Hindlimb muscle (tissue), 1 donor: ENCODE results near the gene ZBTB12. TPM values are rescaled to one million over a fixed set of nuclear protein-coding genes. Genes with fewer than 3 reads are reported as not detected.
"Not testable (repeated sequence)": the region's sequence is repeated elsewhere in the genome, so short reads cannot be mapped to it uniquely, and the experiment has no call there.

Experiments
- DNase-seq: peaks from one replicate; pipeline ENCODE4 v3.0.0-alpha.2; 2013
- polyA plus RNA-seq: library from polyadenylated mRNA; unstranded; fragments of 120-200 nt; gene quantifications from one replicate; pipeline ENCODE4 v1.2.1, GENCODE V29; 2013; ENCODE audit not compliant: insufficient read length

ZBTB12 gene, protein sequence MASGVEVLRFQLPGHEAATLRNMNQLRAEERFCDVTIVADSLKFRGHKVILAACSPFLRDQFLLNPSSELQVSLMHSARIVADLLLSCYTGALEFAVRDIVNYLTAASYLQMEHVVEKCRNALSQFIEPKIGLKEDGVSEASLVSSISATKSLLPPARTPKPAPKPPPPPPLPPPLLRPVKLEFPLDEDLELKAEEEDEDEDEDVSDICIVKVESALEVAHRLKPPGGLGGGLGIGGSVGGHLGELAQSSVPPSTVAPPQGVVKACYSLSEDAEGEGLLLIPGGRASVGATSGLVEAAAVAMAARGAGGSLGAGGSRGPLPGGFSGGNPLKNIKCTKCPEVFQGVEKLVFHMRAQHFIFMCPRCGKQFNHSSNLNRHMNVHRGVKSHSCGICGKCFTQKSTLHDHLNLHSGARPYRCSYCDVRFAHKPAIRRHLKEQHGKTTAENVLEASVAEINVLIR
- polyA plus RNA-seq: 10.9 TPM

DNA sequence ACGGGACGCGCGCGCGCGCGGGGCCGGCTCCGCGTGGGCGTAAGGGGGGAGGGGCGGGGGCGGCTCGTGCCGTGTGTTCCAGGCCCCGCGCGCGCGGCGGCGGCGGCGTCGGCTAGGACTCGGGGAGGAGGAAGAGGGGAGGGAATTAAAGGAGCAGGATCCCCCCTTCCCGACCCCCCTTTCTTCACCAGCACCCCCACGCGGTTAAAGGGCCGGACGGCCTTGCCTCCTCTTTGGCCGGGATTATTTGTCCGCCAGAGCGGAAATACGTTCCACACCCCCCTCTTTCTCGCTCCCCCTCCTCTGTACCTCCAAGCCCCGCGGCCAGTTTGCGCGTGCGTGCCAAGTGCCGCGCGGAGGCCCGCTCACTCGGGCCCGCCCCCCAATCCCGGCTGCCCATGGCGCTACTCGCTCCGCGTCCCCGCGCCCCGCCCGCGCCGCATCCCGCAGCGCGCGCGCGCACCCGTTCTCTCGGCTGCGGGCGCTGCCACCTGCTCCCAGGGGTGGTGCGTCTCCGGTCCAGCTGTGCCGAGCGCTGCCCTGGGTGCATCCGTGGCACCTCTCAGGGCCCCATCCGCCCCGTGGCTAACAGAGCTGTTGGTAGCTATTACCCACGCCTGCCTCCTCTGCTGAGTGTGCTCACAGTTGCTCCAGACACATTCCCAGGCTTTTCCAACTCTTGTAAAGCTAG is at the start of gene ZBTB12:
ZBTB12 (minus strand) TSS at position 134 of the 691 bp plus-strand sequence. CDS start 781 bp downstream, outside the sequence.
- DNase-seq: peak; percentile 97

DNA sequence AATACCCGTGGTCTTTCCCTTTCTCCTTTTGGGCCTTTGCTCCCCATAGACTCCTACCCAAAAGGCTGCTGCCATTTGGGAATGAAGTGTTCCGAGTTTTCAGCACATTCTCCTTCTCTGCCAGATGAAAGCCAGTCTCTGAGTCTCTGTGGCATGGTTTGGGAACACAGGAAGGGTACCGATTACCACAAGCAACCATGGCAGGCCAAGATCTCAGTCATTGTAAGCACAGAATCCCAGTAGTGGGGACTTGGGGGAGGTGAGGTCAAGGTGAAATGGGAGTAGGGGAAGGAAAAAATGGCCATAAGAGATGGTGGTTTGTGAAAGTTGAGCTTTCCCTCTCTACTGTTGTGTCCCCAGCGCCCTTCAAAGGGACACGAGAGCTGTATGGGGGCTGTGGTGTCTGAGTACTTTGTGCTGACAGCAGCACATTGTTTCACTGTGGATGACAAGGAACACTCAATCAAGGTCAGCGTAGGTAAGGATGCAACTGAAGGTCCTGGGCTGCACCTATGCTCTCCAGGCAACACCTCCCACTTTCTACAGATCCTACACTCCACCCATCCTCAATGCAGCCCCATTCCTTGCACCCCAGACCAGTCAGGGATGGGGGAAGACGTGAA is 48.2 kb upstream of the ZBTB12 start:
- DNase-seq: no peak

DNA sequence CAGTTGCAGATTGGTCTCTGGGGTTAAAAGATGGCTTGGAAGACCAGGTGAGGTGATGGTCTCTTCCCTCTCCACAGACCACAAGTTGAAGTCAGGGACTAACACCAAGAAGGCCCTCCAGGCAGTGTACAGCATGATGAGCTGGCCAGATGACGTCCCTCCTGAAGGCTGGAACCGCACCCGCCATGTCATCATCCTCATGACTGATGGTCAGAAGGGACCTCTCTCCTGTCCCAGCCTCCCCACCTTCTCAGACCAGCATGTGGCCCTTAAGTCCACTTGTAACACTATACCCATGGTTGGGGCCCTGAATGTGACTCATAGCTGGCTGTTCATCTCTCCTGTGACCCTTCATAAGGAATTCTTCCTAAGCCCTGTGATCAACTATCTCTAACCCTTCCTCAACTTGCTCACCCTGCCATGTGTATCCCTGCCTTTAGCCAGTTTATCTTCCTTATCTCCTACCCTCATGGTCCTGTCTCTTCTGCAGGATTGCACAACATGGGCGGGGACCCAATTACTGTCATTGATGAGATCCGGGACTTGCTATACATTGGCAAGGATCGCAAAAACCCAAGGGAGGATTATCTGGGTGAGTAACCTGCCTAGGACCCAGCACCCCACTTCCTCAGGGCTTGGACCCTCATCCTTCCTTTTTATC is 47.0 kb upstream of the ZBTB12 start:
- DNase-seq: no peak

- DNase-seq: no peak
These were observed 46.4 kb upstream of the ZBTB12 start for GRCh38 chr6:31948306-31948705.

DNA sequence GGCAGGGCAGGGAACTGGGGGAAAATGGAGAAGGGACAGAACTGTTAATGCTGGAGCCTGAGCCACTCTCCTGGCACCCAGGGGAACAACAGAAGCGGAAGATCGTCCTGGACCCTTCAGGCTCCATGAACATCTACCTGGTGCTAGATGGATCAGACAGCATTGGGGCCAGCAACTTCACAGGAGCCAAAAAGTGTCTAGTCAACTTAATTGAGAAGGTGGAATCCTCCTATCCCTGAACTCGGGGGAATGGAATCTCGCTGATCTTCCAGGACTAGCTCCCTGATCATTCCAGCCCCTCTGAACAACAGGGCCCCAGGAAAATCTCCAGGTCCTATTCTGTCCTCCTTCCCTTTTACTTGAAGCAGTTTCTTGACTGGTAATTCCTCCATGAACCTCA is 46.0 kb upstream of the ZBTB12 start:
- no peak for DNase-seq

DNA sequence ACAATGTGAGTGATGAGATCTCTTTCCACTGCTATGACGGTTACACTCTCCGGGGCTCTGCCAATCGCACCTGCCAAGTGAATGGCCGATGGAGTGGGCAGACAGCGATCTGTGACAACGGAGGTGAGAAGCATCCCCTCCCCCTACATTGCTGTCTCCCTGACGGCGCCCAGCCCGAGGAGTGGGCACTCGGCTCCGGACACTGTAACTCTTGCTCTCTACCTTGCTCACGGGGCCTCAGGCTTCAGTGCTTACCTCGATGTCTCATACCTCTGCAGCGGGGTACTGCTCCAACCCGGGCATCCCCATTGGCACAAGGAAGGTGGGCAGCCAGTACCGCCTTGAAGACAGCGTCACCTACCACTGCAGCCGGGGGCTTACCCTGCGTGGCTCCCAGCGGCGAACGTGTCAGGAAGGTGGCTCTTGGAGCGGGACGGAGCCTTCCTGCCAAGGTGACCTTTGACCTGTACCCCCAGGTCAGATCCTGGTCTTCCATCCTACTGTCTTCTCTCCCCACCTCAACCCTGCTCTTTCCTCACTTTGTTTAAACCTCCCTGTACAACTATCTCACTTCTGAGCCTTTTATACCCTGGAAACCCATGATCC is 45.3 kb upstream of the ZBTB12 start:
- no peak for DNase-seq

DNA sequence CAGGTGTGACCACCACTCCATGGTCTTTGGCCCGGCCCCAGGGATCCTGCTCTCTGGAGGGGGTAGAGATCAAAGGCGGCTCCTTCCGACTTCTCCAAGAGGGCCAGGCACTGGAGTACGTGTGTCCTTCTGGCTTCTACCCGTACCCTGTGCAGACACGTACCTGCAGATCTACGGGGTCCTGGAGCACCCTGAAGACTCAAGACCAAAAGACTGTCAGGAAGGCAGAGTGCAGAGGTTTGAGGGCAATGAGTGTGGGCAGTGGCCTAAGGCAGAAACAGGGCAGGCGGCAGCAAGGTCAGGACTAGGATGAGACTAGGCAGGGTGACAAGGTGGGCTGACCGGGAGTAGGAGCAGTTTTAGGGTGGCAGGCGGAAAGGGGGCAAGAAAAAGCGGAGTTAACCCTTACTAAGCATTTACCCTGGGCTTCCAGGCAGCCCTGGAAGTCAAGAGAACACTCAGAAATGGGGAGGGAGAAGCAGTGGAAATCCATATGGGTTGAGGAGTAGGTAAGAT is 44.5 kb upstream of the ZBTB12 start:
- DNase-seq: no peak

- DNase-seq: peak; percentile 64
These were observed 43.9 kb upstream of the ZBTB12 start, which contains the start of gene CFB for GRCh38 chr6:31945507-31946369. Gene CFB (plus strand): TSS chr6:31946095. CDS start chr6:31946222, 127 bp downstream.

DNA sequence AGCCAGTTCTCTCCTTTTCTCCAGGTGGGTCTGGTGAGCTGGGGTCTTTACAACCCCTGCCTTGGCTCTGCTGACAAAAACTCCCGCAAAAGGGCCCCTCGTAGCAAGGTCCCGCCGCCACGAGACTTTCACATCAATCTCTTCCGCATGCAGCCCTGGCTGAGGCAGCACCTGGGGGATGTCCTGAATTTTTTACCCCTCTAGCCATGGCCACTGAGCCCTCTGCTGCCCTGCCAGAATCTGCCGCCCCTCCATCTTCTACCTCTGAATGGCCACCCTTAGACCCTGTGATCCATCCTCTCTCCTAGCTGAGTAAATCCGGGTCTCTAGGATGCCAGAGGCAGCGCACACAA is 43.2 kb upstream of the ZBTB12 start:
- DNase-seq: no peak

DNA sequence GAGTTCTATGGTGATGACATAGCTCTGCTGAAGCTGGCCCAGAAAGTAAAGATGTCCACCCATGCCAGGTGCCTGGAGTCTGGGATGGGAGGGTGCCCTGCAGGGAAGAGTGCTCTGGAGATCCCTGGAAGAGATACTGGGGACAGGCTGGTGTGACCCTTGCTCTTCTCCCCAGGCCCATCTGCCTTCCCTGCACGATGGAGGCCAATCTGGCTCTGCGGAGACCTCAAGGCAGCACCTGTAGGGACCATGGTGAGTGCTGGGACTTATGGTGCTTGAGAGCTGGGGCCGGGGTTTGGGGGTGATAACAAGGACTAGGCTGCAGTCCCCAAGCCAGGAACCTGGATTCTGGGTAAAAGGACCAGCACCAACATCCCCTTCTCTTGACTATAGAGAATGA is 41.9 kb upstream of the ZBTB12 start:
- no peak for DNase-seq

- no peak for DNase-seq
These were observed 38.4 kb upstream of the ZBTB12 start for GRCh38 chr6:31940256-31940664.

DNA sequence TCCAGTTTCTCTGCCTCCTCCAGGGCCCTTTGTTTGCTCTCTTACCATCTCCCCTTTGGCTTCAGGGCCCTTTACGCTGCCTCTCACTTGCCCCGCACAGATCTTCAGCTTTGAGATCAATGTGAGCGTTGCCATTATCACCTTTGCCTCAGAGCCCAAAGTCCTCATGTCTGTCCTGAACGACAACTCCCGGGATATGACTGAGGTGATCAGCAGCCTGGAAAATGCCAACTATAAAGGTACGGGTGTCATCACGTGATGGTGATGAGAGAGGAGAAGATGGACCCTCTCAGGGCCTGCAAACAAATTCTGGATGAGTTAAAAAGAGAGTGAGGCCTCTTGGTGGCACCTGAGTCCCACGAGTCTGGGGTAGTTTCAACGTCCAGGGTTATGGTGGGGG is 33.9 kb upstream of the ZBTB12 start:
- DNase-seq: no peak

- DNase-seq: no peak
These were observed 33.1 kb upstream of the ZBTB12 start for GRCh38 chr6:31935021-31935420.

DNA sequence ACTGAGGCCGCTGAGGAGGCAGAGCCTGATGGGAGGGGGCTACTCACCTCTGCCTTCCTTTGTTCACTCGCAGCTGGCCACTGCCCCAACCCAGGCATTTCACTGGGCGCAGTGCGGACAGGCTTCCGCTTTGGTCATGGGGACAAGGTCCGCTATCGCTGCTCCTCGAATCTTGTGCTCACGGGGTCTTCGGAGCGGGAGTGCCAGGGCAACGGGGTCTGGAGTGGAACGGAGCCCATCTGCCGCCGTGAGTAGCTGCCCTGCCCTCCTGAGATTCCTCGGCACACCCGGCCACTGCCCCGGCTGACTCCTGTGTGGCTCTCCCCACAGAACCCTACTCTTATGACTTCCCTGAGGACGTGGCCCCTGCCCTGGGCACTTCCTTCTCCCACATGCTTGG is 31.7 kb upstream of the ZBTB12 start:
- DNase-seq: no peak

- not testable (repeated sequence) for DNase-seq
These were observed 30.3 kb upstream of the ZBTB12 start for GRCh38 chr6:31932137-31932536.

DNA sequence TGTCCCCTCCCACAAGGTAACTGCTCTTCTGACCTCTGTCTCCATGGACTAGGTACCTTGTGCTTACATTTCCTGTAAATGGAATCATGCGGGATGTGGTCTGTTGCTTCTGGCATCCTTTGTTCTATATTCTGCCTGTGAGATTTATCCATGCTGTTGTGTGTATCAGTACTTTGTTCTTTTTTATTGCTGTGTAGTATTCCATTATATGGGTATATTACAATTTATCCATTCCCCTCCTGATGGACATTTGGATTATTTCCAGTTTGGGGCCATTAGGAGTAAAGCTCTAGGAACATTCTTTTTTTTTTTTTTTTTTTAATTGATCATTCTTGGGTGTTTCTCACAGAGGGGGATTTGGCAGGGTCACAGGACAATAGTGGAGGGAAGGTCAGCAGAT is 29.1 kb upstream of the ZBTB12 start:
- DNase-seq: no peak

GRCh38 chr6:31928672-31928939 is 26.7 kb upstream of the ZBTB12 start:
- no peak for DNase-seq

- no peak for DNase-seq
These were observed 26.2 kb upstream of the ZBTB12 start for GRCh38 chr6:31927863-31928671.

DNA sequence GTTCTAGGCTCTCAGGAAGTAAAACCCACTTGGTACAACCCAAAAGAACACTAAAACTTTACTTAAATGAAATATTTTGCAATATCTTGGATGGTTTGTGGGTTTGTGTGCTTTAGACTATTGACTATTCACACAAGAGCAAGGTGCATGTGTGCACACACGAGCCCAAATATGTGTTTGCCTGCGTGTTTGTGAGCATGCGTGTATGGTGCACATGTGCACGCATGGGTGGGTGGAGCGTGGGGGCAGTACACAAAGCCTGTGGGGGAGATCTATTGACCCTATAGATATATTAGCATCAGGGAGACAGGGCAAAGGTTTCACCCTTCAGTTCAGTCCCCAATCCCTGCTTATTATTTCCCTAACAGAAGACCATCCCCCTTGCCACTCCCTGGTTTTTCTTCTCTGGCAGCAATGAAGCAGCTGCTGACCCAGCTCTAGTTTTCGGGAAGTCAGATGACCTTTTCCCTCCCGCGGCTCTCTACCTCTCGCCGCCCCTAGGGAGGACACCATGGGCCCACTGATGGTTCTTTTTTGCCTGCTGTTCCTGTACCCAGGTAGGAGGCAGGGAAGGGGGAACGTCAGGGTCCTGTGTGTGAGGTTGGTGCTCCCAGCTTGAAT is 25.5 kb upstream of the ZBTB12 start, which contains the start of gene C2:
C2 (plus strand) TSS at position 476 of the 621 bp plus-strand sequence; CDS start at position 512, 36 bp downstream.
- DNase-seq: no peak

- DNase-seq: no peak
These were observed 21.1 kb upstream of the ZBTB12 start for GRCh38 chr6:31922942-31923341.
